DMS153 treated with DMSO at 0.1 percent for 48 hours (cell line): ENCODE results near the gene NAIP.
"Not testable (repeated sequence)": the region's sequence is repeated elsewhere in the genome, so short reads cannot be mapped to it uniquely, and the experiment has no call there.

Experiments
- DNase-seq: peaks from one replicate; lab custom pipeline; 2025; ENCODE audit not compliant: unreplicated experiment; lab: John Stamatoyannopoulos, UW

The NAIP gene, protein sequence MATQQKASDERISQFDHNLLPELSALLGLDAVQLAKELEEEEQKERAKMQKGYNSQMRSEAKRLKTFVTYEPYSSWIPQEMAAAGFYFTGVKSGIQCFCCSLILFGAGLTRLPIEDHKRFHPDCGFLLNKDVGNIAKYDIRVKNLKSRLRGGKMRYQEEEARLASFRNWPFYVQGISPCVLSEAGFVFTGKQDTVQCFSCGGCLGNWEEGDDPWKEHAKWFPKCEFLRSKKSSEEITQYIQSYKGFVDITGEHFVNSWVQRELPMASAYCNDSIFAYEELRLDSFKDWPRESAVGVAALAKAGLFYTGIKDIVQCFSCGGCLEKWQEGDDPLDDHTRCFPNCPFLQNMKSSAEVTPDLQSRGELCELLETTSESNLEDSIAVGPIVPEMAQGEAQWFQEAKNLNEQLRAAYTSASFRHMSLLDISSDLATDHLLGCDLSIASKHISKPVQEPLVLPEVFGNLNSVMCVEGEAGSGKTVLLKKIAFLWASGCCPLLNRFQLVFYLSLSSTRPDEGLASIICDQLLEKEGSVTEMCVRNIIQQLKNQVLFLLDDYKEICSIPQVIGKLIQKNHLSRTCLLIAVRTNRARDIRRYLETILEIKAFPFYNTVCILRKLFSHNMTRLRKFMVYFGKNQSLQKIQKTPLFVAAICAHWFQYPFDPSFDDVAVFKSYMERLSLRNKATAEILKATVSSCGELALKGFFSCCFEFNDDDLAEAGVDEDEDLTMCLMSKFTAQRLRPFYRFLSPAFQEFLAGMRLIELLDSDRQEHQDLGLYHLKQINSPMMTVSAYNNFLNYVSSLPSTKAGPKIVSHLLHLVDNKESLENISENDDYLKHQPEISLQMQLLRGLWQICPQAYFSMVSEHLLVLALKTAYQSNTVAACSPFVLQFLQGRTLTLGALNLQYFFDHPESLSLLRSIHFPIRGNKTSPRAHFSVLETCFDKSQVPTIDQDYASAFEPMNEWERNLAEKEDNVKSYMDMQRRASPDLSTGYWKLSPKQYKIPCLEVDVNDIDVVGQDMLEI (N-terminal part only)

DNA sequence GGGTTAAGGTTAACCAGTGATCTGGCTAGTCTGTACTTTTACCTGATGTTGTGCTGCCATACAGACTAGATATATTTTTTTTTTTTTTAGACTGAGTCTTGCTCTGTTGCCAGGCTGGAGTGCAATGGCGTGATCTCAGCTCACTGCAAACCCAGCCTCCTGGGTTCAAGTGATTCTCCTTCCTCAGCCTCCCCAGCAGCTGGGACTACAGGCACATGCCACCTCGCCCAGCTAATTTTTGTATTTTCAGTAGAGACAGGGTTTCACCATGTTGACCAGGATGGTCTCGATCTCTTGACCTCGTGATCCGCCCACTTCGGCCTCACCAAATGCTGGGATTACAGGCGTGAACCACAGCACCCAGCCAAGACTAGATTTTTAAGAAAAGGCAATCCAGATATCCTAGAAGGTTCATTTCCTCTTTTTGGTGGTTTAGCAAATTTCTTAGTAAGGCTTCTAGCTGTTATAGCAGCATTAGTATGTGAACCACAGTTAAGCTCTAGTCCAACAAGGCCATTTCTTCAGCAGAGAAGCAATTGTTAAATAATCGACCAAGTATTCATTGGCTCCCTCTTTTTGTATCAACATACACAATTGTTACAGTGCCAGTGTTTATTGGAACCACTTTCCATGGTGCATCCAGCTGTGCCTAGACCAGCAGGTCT lies at the start of gene NAIP:
TSS of gene NAIP (minus strand) at position 51 of the 665 bp plus-strand sequence. CDS start 12,424 bp downstream, outside the sequence.
- DNase-seq = not testable (repeated sequence)

DNA sequence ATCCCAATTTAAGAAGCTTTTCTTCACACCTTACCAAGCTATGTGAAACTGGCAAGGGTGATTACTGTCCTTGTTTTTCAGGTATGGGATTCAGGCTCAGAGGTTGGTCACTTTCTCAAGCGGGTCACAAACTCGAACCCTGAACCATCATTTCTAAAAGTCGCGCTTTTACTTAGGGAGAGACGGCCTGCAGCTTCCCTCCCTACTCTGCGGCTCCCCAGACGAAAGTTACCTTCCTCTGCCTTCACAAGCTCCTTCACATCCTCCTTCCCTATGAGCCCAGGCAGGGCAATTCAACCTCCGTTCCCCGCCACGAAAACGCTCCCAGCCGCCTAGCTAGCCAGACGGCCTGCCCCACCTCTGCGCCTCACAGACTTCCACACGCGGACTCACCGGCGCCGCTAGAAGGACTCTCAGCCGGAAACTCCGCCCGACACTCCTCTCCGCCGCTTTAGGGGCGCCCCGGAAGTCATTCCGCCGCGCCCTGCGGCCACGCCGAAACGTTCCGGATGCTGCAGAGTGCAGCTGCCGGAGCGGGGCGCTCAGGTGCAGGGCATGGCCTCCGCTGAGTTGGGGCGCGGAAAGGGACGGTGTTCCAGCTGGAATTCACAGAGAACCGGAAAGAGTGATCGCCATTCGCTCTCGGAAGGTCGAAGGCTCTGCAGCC lies 42.3 kb upstream of the NAIP start, which contains the start of gene GTF2H2:
TSS of gene GTF2H2 (minus strand) at position 415 of the 667 bp plus-strand sequence. CDS start 4,913 bp downstream, outside the sequence.
- DNase-seq = not testable (repeated sequence)

DNA sequence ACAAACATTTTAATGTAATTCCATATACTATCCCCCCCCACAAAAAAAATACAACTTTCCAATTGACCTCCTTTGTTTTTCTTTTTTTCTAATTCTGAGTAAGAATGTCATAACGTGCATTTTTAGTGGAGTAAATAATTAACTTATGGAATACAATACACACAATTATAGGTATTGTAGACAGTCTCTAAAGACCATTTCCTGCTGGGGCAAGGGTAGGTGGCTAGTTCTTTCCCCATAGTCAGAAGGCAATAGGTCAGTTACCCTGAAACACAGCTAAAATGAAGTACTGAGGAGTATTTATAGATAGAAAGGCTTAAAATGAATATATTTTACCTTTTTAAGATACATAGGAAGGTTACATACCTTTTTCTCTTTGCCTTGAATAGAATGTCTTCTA lies 36.2 kb upstream of the NAIP start:
- not testable (repeated sequence) for DNase-seq

DNA sequence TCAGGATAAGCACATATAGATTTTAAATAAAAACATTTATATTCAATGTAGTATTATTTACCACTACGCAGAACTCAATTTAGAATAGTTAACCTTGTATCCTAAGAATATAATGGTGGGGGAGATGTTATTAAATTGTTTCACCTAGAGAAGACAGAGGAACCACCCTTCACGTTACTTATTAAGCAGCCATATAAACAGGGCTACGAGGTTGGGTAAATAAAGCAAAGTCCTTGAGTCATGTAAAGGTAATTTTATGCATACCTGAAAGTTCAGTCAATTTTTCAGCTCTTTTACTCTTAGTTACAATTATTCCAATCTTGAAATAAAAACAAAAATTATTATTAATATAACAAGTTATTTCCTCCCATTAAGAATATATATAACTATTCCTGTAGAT lies 34.3 kb upstream of the NAIP start:
- not testable (repeated sequence) for DNase-seq

DNA sequence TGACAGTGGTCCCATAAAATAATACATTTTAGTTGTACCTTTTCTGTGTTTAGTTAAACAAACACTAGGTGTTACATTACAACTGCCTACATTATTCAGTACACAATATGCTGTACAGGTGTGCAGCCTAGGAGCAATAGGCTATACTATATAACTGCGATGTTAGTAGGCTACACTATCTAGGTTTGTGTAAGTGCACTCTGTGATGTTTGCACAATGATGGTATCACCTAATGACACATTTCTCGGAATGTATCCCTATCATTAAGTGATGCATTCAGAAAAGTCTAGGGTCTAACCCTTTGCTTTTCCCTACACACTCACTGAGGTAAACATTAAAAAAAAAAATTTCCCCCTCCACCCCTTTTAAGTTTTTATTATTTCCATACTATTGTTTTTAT lies 19.7 kb upstream of the NAIP start:
- not testable (repeated sequence) for DNase-seq

DNA sequence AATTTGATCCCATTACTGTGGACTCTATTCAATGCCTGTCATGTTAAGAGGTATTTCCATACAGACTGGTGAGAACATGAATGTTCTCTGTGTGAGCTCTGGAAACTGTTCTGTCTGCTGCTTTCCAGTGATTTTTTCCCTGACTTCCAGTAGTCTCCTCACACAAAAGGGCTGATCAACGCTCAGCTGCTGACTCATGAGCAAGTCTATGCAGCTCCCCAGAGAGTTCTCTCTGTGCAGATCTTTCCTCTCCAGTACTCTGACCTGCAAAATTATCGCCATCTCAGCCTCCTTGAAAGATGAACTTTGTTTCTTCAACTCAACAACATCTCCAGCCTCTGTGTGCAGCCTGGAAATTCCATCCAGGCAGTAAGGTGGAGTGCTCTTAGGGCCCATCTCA lies 19.0 kb upstream of the NAIP start:
- DNase-seq = not testable (repeated sequence)

DNA sequence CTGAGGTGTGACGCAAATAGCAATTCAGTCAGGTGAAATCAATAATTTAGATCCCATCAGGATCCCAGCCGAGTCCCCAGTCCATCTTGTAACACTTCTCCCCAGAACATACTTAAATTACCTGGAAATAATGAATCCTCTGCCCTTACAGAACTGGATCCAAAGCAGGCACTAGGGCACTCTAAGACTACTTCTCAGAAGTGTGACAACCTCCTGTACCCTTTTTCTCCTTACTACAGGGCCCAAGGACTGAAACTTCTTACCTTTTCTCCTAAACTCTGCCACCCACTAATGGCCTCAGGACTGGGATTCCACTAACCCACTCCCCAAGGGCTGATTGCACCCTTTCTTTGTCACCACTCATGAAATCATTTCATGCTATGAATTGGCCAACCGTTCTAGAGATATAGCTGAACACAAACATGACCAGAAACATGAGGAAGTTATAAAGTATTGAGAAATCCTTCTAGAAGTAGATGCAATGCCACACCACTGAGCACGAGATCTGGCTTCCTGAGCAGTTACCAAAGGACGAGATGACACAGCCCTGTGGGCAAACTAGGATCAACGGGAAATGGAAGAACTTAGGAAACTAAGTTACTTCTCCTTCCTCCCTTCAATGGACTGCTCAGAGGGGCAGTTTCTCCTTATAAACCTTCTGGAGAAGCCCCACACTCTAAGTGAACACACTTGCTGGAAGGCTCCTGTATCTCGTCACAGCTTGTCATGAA lies 6.1 kb upstream of the NAIP start:
- not testable (repeated sequence) for DNase-seq

DNA sequence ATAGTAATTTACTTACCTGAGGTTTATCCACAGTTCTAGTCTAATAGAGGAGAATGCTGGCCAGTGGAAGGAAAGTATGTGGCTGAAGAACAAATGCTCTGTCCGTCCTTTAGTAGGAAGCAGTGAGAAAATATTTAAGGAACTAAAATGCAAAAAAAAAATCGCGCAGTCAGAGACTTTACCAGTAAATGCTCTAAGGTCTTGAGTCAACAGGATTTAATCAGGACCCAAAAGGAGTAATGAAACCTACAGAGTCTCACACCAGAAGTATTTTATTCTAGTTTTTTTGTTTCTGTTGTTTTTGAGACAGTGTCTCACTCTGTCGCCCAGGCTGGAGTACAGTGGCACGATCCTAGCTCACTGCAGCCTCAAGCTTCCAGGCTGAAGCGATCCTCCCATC lies 4.5 kb downstream of the NAIP start:
- DNase-seq = not testable (repeated sequence)

DNA sequence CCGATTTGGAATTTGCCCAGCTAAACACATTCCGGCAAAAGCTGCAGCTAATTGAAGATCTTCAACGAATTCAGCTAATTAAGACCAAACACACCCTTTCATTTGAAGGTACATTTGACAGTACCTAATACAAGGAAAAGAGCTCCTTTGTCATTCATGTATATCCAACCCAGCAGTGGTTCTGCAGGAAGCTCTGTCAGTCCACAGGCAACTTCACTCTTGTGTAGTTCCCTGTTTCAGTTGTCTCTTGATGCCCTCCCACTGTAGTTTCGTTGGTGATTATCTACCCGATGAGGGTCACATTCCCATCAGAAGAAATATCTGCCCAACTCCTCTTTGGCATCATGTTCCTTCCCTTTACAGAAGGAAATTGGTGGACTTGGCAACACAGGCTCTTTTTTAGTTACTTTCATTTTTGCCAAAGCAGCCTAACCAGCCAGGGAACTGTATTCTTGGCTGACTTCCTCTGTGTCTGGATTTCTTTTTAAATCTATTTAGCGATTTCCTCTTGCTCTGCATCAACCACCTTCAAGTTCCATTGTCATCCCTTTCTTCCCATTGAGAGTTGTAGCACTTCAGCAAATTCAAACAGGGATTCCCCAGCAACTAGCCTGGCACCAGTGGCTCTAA lies 6.6 kb downstream of the NAIP start:
- not testable (repeated sequence) for DNase-seq

DNA sequence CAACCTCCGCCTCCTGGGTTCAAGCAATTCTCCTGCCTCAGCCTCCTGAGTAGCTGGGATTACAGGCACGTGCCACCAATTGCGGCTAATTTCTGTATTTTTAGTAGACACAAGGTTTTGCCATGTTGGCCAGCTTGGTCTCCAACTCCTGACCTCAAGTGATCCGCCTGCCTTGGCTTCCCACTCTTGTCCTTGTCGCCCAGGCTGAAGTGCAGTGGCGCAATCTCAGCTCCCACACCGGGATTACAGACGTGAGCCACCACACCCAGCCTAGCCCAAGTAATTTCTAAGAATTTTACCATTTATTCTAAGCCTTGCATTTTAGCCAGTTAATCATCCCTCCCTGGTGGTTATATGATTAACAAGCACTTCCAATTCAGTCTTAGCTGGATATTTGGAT lies 11.0 kb downstream of the NAIP start:
- no peak for DNase-seq

DNA sequence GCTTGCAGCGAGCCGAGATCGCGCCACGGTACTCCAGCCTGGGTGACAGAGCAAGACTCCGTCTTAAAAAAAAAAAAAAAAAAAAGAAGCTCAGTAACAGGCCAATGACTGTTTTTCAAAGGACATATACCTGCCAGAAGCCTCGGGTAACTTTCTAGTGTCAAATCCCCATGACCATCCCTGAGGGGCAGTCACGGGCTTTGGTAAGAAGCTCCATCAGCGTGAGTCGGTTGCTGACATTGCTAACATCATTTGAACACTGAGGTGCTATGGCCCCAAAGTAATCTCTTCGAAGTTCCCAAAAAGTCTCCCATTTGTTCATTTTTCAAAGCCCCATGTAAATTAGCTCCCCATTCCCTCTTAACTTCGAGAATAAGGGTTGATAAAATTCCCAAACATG lies 11.6 kb downstream of the NAIP start:
- no peak for DNase-seq

DNA sequence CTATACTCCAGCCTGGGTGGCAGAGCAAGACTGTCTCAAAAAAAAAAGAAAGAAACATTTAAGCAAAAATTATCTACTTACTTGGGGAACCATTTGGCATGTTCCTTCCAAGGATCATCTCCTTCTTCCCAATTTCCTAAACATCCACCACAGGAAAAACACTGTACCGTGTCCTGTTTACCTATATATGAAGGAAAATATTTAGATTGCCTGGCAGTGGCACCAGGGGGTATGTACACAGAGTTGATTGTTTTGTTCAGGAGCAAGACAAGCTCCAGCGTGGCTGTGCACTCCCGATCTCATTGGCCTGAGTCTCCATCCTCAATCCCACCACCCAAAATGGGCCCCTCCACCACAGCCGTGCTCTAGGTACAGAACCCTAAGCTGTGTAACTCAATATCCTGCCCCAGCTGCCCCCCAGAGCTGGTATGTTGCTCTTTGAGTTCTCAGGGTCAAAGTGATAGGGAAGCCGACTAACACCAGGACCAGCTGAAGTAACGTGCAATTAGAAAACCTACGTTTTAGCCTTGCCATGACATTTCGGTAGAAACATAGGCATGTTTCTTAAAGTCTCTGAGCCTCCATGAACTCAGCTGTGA lies 13.8 kb downstream of the NAIP start:
- DNase-seq = no peak

DNA sequence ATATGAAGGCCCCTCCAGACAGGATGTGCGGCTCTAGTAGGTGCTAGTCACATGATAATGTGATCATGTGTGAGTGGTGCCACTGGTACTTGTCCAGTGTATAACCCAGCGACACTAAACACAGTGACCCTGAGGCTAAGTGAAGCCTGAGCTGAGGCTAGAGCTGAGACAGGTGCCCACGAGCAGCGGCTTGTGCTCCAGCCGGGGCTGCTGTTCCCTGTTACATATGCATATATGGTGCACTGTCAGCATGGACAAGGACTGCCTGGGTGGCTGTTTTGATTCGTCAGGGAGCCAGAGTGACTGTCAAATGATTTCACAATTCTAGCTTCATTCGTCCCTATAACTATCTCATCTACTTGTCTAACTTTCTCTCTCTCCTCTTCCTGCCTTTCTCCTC lies 18.2 kb downstream of the NAIP start:
- DNase-seq = not testable (repeated sequence)

DNA sequence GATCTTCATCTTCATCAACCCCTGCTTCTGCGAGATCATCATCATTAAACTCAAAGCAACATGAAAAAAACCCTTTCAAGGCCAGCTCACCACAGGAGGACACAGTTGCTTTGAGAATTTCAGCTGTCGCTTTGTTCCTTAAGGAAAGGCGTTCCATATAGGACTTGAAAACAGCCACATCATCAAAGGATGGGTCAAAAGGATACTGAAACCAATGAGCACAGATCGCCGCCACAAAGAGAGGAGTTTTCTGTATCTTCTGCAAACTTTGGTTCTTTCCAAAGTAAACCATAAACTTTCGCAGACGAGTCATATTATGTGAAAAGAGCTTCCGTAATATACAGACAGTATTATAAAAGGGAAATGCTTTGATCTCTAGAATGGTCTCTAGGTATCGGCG lies 40.3 kb downstream of the NAIP start:
- DNase-seq = not testable (repeated sequence)

DNA sequence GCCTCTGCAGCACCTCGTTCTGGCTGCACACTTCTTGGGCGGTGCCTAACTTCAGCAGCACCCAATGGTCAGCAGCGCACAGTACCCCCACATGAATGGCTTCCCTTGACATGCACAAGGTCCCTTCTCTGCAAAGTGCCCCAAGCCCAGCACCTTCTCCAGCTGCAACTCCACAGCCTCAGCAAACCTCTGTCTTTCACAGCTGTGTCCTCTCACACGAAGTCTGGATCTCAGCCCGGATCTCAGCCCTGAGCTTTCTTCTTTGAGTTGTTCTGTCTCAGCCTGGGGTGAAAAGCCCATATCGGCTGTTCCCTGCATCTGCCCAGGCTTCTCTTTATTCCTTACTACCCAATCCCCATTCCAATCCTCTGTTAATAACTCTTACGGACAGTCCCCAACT lies 57.9 kb downstream of the NAIP start:
- DNase-seq = not testable (repeated sequence)

DNA sequence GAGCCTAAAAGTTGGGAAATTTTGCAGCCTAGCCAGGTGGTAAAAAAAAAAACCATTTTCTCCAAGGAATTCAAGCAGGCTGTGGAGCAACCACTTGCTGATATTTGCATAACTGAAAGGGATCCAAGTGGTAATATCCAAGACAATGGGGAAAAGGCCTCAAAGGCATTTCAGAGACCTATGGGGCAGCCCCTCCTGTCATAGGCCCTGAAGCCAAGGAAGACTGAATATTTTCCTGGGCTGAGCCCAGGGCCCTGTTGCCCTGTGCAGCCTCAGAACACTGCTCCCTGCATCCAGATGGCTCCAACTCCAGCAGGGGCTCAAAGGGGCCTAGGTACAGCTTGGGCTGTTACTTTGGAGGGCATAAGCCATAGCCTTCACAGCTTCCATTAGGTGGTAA lies 60.6 kb downstream of the NAIP start:
- not testable (repeated sequence) for DNase-seq

DNA sequence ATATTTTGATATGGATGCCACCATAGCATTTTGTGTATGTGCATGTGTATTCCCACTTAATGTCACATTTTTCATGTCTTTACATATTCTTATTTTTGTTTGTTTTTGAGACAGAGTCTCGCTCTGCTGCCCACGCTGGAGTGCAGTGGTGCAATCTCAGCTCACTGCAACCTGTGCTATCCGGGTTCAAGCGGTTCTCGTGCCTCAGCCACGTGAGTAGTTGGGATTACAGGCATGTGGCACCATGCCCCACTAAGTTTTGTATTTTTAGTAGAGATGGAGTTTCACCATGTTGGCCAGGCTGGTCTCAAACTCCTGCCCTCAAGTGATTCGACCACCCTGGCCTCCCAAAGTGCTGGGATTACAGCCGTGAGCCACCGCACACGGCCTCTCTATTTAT lies 72.1 kb downstream of the NAIP start:
- DNase-seq = not testable (repeated sequence)

DNA sequence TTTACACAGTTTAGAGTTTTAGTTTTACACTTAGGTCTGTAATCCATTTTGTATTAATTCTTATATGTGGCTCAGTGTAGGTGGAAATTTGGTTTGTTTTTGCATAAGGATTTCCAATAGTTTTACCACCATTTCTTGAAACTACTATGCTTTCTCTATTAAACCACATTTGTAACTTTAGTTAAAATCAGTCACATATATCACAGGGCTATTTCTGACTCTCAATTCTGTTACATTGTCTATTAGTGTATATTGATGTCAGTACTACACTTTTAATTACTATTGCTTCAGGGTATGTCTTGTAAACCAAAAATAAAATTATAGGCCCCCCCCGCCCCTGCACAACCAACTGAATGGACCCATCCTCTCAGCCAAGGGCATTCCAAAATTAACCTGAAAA lies 92.6 kb downstream of the NAIP start:
- not testable (repeated sequence) for DNase-seq
